Measurements from ENCODE around the gene TMEM200A.

GRCh38 chr6:130362128-130362527 is 3.7 kb upstream of the TMEM200A start:
- TF ChIP-seq, protein P1, sequence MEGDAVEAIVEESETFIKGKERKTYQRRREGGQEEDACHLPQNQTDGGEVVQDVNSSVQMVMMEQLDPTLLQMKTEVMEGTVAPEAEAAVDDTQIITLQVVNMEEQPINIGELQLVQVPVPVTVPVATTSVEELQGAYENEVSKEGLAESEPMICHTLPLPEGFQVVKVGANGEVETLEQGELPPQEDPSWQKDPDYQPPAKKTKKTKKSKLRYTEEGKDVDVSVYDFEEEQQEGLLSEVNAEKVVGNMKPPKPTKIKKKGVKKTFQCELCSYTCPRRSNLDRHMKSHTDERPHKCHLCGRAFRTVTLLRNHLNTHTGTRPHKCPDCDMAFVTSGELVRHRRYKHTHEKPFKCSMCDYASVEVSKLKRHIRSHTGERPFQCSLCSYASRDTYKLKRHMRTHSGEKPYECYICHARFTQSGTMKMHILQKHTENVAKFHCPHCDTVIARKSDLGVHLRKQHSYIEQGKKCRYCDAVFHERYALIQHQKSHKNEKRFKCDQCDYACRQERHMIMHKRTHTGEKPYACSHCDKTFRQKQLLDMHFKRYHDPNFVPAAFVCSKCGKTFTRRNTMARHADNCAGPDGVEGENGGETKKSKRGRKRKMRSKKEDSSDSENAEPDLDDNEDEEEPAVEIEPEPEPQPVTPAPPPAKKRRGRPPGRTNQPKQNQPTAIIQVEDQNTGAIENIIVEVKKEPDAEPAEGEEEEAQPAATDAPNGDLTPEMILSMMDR (IDR thresholded peaks at IDR 0.05), result no peak
- TF ChIP-seq POLR2A (IDR thresholded peaks at IDR 0.05) (no peak), POLR2AphosphoS5 (IDR thresholded peaks at IDR 0.05) (no peak)
